HG03460 (cell line): ENCODE data around the gene CAPZA2.
A peak's percentile ranks its signal among the peaks of the same experiment; 100 is the strongest.

ENCODE experiments used
- ATAC-seq: cut with Tn5 transposase; IDR thresholded peaks from one replicate; pipeline ENCODE4 v1.9.1; 2021; ENCODE audit not compliant: unreplicated experiment

Gene CAPZA2

DNA sequence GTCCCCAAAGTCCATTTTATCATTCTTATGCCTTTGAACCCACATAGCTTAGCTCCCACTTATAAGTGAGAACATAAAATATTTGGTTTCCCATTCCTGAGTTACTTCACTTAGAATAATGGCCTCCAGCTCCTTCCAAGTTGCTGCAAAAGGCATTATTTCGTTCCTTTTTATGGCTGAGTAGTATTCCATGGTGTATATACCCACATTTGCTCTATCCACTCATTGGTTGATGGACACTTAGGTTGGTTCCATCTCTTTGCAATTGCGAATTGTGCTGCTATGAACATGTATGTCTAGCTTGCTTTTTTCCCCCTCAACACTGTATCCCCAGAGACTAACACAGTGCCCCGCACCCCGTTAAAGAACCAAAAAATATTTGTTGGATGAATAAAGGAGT, 670 bp upstream of the CAPZA2 start:
- no peak for ATAC-seq

- peak; percentile 3 for ATAC-seq
These were observed 724 bp downstream of the CAPZA2 start for GRCh38 chr7:116862951-116863670.

- no peak for ATAC-seq
These were observed 1.6 kb downstream of the CAPZA2 start for GRCh38 chr7:116863936-116864500.

DNA sequence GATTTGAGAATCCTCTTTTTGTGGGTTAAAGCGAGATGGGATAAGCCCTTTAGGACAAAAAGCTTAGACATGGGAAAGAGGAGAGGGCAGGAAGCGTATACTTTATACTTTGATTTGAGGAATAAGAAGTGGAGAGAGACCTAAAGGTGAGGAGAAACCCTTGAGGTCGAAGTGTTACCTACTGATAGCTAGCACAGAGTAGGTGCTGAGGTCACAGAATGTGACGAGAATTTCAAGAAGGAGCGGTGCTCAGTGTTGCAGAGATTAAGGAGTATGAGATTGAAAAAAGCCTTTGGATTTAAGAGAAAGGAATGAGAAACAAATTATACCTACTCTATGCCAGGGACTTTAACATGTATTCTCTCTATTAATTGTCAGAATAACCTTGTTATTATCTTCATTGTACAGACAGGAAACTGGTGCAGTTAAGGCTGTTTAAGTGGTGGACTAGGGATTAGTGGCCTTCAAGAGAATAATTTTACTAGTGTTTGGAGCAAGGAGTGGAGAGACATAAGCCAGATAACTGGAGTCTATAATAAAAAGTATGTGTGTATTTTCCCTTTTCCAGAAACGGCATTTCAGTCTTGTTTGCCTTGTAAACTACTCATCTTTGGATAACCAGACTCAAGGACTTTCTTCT, 8.8 kb downstream of the CAPZA2 start:
- no peak for ATAC-seq

- no peak for ATAC-seq
These were observed 9.6 kb downstream of the CAPZA2 start for GRCh38 chr7:116872026-116872425.

GRCh38 chr7:116873619-116874018, 11.2 kb downstream of the CAPZA2 start:
- ATAC-seq, result no peak

GRCh38 chr7:116876664-116877442, 14.5 kb downstream of the CAPZA2 start:
- ATAC-seq, result no peak

- no peak for ATAC-seq
These were observed 15.2 kb downstream of the CAPZA2 start for GRCh38 chr7:116877443-116878217.

DNA sequence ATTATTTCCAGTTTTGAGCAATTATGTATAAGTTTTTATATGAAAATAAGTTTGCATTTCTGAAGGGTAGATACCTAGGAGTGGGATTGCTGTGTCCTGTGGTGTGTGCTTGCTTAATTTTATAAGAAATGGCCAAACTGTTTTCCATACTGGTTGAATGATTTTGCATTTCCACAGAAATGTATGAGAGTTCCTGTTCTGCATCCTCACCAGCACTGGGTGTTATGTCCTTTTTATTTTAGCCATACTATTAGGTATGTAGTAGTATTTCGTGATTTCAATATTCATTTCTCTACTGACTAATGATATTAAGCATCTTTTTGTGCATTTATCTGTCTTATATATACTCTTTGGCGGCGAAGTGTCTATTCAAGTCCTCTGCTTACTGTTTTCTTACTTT, 22.3 kb downstream of the CAPZA2 start:
- ATAC-seq, result no peak

DNA sequence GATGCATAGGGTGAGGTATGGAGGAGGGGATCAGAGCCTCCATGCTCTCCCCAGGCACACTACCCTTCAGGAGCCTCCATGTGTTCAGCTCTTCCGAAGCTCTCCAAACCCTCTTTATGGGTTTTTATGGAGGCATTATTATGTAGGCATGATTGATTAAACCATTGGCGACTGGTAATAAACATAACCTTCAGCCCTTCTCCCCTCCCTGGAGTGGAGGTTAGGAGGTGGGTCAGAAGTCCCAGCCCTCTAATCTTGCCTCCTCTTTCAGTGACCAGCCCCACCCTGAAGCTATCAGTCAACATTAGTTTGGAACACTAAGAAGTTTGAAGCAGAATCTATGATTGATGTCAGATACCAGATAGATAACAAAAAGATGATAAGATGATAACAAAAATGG, 23.3 kb downstream of the CAPZA2 start:
- ATAC-seq, result no peak

GRCh38 chr7:116886543-116887156, 24.3 kb downstream of the CAPZA2 start:
- ATAC-seq, result no peak

- no peak for ATAC-seq
These were observed 26.5 kb downstream of the CAPZA2 start for GRCh38 chr7:116888895-116889294.

GRCh38 chr7:116895849-116896248, 33.5 kb downstream of the CAPZA2 start:
- no peak for ATAC-seq

GRCh38 chr7:116897661-116898060, 35.3 kb downstream of the CAPZA2 start:
- no peak for ATAC-seq

- no peak for ATAC-seq
These were observed 36.9 kb downstream of the CAPZA2 start for GRCh38 chr7:116899308-116899707.

- ATAC-seq, result no peak
These were observed 38.8 kb downstream of the CAPZA2 start for GRCh38 chr7:116901143-116901542.

GRCh38 chr7:116902867-116903266, 40.5 kb downstream of the CAPZA2 start:
- ATAC-seq, result no peak

GRCh38 chr7:116906391-116906790, 44.0 kb downstream of the CAPZA2 start:
- no peak for ATAC-seq

DNA sequence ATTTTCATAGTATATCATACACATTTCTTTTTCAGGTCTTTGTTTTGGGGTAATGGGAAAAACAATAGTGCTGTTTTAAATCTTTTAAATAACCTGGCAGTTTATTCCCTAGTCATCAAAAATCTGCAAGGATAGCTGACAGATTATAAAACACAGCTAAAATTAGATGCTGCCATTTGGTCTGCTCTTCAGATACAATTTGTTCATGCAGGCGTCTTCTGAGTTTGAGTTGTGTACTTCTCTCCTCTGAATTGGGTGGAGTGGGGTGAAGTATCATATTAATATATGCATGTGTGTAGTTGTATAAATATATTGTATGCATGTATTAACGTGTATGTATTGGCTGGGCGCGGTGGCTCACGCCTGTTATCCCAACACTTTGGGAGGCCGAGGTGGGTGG, 48.0 kb downstream of the CAPZA2 start:
- no peak for ATAC-seq

GRCh38 chr7:116911801-116912200, 49.4 kb downstream of the CAPZA2 start:
- ATAC-seq, result no peak
